Measurements from ENCODE around the gene CFAP46. TPM values are rescaled to one million over a fixed set of nuclear protein-coding genes. Genes with fewer than 3 reads are reported as not detected.
"Not testable (repeated sequence)": the region's sequence is repeated elsewhere in the genome, so short reads cannot be mapped to it uniquely, and the experiment has no call there.

The CFAP46 gene
- total and polyA plus RNA-seq, 7 experiments from 2014 or later: 0.05 TPM; not detected in 6

DNA sequence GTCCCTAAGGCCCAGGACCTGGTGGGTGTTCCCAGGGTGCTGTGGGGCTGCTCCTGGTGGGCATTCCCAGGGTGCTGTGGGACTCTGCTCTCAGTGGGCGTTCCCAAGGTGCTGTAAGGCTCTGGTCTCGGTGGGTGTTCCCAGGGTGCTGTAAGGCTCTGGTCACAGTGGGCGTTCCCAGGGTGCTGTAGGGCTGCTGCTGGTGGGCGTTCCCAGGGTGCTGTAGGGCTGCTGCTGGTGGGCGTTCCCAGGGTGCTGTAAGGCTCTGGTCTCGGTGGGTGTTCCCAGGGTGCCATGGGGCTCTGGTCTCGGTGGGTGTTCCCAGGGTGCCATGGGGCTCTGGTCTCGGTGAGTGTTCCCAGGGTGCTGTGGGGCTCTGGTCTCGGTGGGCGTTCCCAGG lies 99.1 kb downstream of the CFAP46 start:
- H3K4me1 Mint-ChIP-seq; H3K27me3 ChIP-seq (ENCODE audit: control insufficient read depth in 2 of 2, insufficient read depth in 2 of 2, low read length in 2 of 2); H3K4me1 ChIP-seq (ENCODE audit: control insufficient read depth in 2 of 2, insufficient read depth in 2 of 2, low read length in 2 of 2); POLR2A ChIA-PET; H3K36me3 ChIP-seq (ENCODE audit: control insufficient read depth in 2 of 3, insufficient read depth in 3 of 3, low read length in 3 of 3); intact Hi-C loops (cut with micrococcal nuclease); H3K4me3 Mint-ChIP-seq; H3K27ac Mint-ChIP-seq; ATAC-seq; DNase-seq; H3K4me3 ChIP-seq (ENCODE audit: low read length); CTCF ChIA-PET; H3K27ac ChIP-seq (ENCODE audit: low read depth, low read length): not testable (repeated sequence)
- H3K9me3 Mint-ChIP-seq: peaks cover 6 to 17% (median 11%) of the 10 kb centered on the region in 11 donors
- H3K36me3 Mint-ChIP-seq: peaks cover 0 to 11% (median 10%) of the 10 kb centered on the region in 5 donors
- H3K27me3 Mint-ChIP-seq: peaks cover 7 to 22% (median 15%) of the 10 kb centered on the region in 5 donors
- peaks cover 0 to 20% (median 11%) of the 10 kb centered on the region in 3 experiments for H3K9me3 ChIP-seq (ENCODE audit: control insufficient read depth in 2 of 3, low read length in 3 of 3)

DNA sequence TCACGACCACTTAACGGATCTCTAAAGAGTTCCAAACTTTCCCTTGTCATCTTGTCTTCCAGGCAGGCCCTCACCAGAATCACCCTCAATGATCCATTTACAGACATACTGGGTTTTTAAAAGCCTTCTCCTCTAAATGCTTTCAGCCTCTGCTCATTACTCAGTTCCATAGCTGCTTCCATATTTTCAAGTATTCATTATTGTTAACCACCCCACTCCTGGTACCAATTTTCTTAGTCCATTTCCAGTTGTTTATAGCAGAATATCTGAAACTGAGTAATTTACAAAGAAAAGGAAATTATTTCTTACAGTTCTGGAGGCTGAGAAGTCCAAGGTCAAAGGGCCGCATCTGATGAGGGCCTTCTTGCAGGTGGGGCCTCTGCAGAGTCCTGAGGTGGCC lies 100.0 kb downstream of the CFAP46 start:
- Histone ChIP-seq H3K9me3 (ENCODE audit: control insufficient read depth in 2 of 3, low read length in 3 of 3) (peaks cover 0 to 20% (median 11%) of the 10 kb centered on the region in 3 experiments), H3K4me3 (ENCODE audit: low read length) (no peak overlapping the region), H3K27me3 (ENCODE audit: control insufficient read depth in 2 of 2, insufficient read depth in 2 of 2, low read length in 2 of 2) (no peaks in the 10 kb centered on the region), H3K27ac (ENCODE audit: low read depth, low read length) (no peak overlapping the region), H3K4me1 (ENCODE audit: control insufficient read depth in 2 of 2, insufficient read depth in 2 of 2, low read length in 2 of 2) (no peaks in the 10 kb centered on the region), H3K36me3 (ENCODE audit: control insufficient read depth in 2 of 3, insufficient read depth in 3 of 3, low read length in 3 of 3) (no peaks in the 10 kb centered on the region)
- Mint-ChIP-seq H3K36me3 (peaks cover 0 to 11% (median 10%) of the 10 kb centered on the region in 5 donors), H3K27ac (no peak overlapping the region), H3K4me3 (no peak overlapping the region), H3K4me1 (no peaks in the 10 kb centered on the region), H3K27me3 (peaks cover 0 to 22% (median 11%) of the 10 kb centered on the region in 5 donors), H3K9me3 (peaks cover 6 to 17% (median 12%) of the 10 kb centered on the region in 11 donors)
- DNase-seq: no peak
- ChIA-PET CTCF (no interaction called here), POLR2A (no interaction called here)
- no peak for ATAC-seq
- intact Hi-C loops (cut with micrococcal nuclease): no loop called here

DNA sequence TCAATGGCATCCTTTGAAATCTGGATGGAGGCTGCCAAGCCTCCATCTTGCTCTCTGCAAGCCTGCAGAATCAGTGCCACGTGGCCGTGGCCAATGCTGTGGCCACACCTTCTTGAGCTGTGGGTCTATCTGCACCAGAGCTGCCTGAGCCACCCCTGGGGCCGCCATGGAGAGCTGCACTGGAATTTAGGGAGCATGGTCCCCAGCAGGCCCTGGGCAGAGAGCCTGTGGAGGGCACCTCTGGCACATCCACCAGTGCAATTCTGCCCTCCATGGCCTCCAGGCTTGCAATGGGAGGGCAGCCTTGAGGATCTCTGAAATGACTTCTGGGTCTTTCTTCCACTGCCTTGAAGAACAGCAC lies 100.8 kb downstream of the CFAP46 start:
- Mint-ChIP-seq H3K36me3 (peaks cover 0 to 11% (median 10%) of the 10 kb centered on the region in 5 donors), H3K27me3 (peaks cover 0 to 22% (median 11%) of the 10 kb centered on the region in 5 donors), H3K4me1 (no peaks in the 10 kb centered on the region), H3K4me3 (no peak overlapping the region), H3K9me3 (peaks cover 6 to 17% (median 13%) of the 10 kb centered on the region in 11 donors), H3K27ac (no peak overlapping the region)
- DNase-seq: no peak
- CTCF ChIA-PET: no interaction called here
- H3K27me3 ChIP-seq (ENCODE audit: control insufficient read depth in 2 of 2, insufficient read depth in 2 of 2, low read length in 2 of 2): no peaks in the 10 kb centered on the region
- POLR2A ChIA-PET: no interaction called here
- peaks cover 0 to 20% (median 11%) of the 10 kb centered on the region in 3 experiments for H3K9me3 ChIP-seq (ENCODE audit: control insufficient read depth in 2 of 3, low read length in 3 of 3)
- no peaks in the 10 kb centered on the region for H3K4me1 ChIP-seq (ENCODE audit: control insufficient read depth in 2 of 2, insufficient read depth in 2 of 2, low read length in 2 of 2)
- no peaks in the 10 kb centered on the region for H3K36me3 ChIP-seq (ENCODE audit: control insufficient read depth in 2 of 3, insufficient read depth in 3 of 3, low read length in 3 of 3)
- H3K4me3 ChIP-seq (ENCODE audit: low read length): no peak overlapping the region
- intact Hi-C loops (cut with micrococcal nuclease): no loop called here
- H3K27ac ChIP-seq (ENCODE audit: low read depth, low read length): no peak overlapping the region
- no peak for ATAC-seq

DNA sequence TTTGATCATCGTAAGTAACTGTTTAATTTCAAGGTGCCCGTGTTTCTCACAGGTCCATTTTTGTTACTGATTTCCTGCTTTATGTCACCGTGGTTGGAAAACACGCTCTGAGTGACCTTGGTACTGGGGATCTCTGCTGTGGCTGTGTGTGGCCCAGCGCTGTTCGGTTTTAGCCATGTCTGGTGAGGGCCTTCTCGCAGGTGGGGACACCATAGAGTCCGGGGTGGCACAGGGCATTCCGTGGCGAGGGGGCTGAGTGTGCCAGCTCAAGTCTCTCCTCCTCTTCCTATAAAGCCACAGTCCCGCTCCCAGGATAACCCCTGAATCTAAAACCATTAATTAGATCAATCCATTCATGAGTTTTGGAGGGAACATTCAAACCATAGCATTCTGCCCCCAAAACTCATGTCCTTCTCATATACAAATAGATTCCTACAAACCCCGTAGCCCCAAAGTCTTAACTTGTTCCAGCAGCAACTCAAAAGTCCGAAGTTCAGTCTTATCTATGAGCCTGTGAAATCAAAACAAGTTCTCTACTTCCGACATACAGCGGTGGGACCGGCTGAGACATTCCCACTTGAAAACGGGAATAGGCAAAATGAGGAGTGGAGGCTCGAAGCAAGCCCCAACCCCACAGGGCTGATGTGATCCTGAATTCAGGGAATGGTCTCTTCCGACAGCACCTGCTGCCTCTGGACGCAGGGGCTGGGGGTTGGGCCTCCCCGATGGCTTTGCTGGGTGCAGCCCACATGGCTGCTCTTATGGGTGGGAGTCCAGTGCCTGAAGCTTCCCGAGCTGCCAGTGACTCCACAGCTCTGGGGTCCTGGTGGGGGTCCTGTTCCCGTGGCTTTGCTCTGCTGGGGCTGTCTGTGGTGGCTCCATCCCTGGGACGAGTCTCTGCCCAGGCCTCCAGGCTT lies 101.4 kb downstream of the CFAP46 start:
- no peaks in the 10 kb centered on the region for H3K4me1 ChIP-seq (ENCODE audit: control insufficient read depth in 2 of 2, insufficient read depth in 2 of 2, low read length in 2 of 2)
- no peak overlapping the region for H3K4me3 ChIP-seq (ENCODE audit: low read length)
- intact Hi-C loops (cut with micrococcal nuclease): no loop called here
- Mint-ChIP-seq H3K27ac (no peak overlapping the region), H3K9me3 (peaks cover 6 to 17% (median 13%) of the 10 kb centered on the region in 11 donors), H3K27me3 (peaks cover 0 to 22% (median 11%) of the 10 kb centered on the region in 5 donors), H3K4me3 (no peak overlapping the region), H3K36me3 (peaks cover 0 to 11% (median 10%) of the 10 kb centered on the region in 5 donors), H3K4me1 (no peaks in the 10 kb centered on the region)
- ChIA-PET CTCF (no interaction called here), POLR2A (no interaction called here)
- no peaks in the 10 kb centered on the region for H3K36me3 ChIP-seq (ENCODE audit: control insufficient read depth in 2 of 3, insufficient read depth in 3 of 3, low read length in 3 of 3)
- no peak overlapping the region for H3K27ac ChIP-seq (ENCODE audit: low read depth, low read length)
- DNase-seq (no peak), ATAC-seq (no peak)
- no peaks in the 10 kb centered on the region for H3K27me3 ChIP-seq (ENCODE audit: control insufficient read depth in 2 of 2, insufficient read depth in 2 of 2, low read length in 2 of 2)
- H3K9me3 ChIP-seq (ENCODE audit: control insufficient read depth in 2 of 3, low read length in 3 of 3): peaks cover 0 to 20% (median 11%) of the 10 kb centered on the region in 3 experiments

DNA sequence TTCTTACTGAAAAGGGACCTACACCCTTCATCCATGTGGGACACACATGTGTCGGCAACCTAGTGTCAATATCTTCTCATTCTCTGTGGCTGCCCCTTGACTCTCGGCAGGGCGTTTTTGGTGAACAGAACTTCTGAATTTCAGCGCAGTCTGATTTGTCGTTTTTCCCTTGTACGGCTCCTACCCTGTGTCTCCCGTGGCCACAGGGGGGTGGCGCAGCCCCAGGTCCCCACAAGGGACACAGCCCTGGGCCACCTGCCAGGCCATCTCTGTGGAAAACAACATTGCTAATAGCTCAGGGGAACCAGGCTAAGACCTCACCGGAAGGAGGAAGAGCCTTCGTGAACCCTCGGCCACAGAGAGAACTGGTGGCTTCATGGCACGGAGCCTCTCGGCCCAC lies 103.3 kb downstream of the CFAP46 start:
- intact Hi-C loops (cut with micrococcal nuclease): loop anchor here in 1 of 2 donors (5.0 kb wide), 1 partner anchor 283 kb away; no protein-coding TSS in a partner anchor
- peaks cover 6 to 16% (median 13%) of the 10 kb centered on the region in 11 donors for H3K9me3 Mint-ChIP-seq
- DNase-seq: no peak
- H3K4me3 Mint-ChIP-seq: no peak overlapping the region
- H3K27me3 Mint-ChIP-seq: peaks cover 0 to 15% (median 11%) of the 10 kb centered on the region in 5 donors
- Histone ChIP-seq H3K27me3 (ENCODE audit: control insufficient read depth in 2 of 2, insufficient read depth in 2 of 2, low read length in 2 of 2) (no peaks in the 10 kb centered on the region), H3K4me1 (ENCODE audit: control insufficient read depth in 2 of 2, insufficient read depth in 2 of 2, low read length in 2 of 2) (no peaks in the 10 kb centered on the region), H3K27ac (ENCODE audit: low read depth, low read length) (no peak overlapping the region), H3K9me3 (ENCODE audit: control insufficient read depth in 2 of 3, low read length in 3 of 3) (peaks cover 0 to 20% (median 11%) of the 10 kb centered on the region in 3 experiments), H3K36me3 (ENCODE audit: control insufficient read depth in 2 of 3, insufficient read depth in 3 of 3, low read length in 3 of 3) (no peaks in the 10 kb centered on the region), H3K4me3 (ENCODE audit: low read length) (no peak overlapping the region)
- POLR2A ChIA-PET: no interaction called here
- CTCF ChIA-PET: interaction anchor here (0.6 kb wide), 1 partner anchor 34 kb away, joined by 3 read pairs; no protein-coding TSS in a partner anchor
- no peak for ATAC-seq
- no peaks in the 10 kb centered on the region for H3K4me1 Mint-ChIP-seq
- H3K27ac Mint-ChIP-seq: no peak overlapping the region
- peaks cover 0 to 11% (median 10%) of the 10 kb centered on the region in 5 donors for H3K36me3 Mint-ChIP-seq

DNA sequence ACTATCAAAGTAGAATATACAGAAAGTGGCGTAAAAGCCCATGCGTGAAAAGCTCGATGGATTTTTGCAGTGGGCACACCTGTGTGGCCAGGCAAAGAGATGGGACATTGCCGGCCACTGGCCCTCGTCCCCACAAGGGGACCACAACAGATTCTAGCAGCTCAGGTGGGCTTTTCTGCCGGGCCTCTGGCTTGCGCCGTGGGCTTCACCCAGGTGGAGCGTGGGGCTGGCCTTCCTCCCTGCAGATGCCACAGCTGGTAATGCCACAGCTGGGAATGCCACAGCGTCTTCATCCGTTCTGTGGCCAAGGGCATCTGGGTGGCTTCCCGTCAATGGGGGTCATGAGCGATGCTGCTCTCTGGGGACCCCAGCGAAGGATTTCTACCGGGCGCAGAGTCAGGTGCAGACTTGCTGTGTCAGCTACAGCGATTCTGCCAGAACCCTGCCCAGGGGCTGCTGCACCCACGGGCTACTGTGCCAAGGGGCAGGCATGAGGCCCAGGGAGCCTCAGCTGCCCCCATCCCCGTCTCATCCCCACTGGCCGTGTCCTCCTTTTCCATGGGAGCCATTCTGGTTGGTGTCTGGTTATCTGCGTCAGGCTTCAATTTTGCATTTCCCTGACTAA lies 103.9 kb downstream of the CFAP46 start:
- H3K36me3 ChIP-seq (ENCODE audit: control insufficient read depth in 2 of 3, insufficient read depth in 3 of 3, low read length in 3 of 3): no peaks in the 10 kb centered on the region
- H3K4me3 ChIP-seq (ENCODE audit: low read length): no peak overlapping the region
- H3K4me1 ChIP-seq (ENCODE audit: control insufficient read depth in 2 of 2, insufficient read depth in 2 of 2, low read length in 2 of 2): no peaks in the 10 kb centered on the region
- DNase-seq (no peak), ATAC-seq (no peak)
- no peak overlapping the region for H3K4me3 Mint-ChIP-seq
- peaks cover 6 to 16% (median 13%) of the 10 kb centered on the region in 11 donors for H3K9me3 Mint-ChIP-seq
- H3K27me3 ChIP-seq (ENCODE audit: control insufficient read depth in 2 of 2, insufficient read depth in 2 of 2, low read length in 2 of 2): no peaks in the 10 kb centered on the region
- H3K27ac Mint-ChIP-seq: no peak overlapping the region
- ChIA-PET CTCF (interaction anchor here (0.6 to 1.1 kb wide), 3 partner anchors 34 to 80 kb away, joined by 3 read pairs; no protein-coding TSS in a partner anchor), POLR2A (no interaction called here)
- intact Hi-C loops (cut with micrococcal nuclease): loop anchor here in 1 of 2 donors (5.0 kb wide), 1 partner anchor 284 kb away; no protein-coding TSS in a partner anchor
- peaks cover 0 to 11% (median 10%) of the 10 kb centered on the region in 5 donors for H3K36me3 Mint-ChIP-seq
- H3K4me1 Mint-ChIP-seq: no peaks in the 10 kb centered on the region
- H3K27me3 Mint-ChIP-seq: peaks cover 0 to 15% (median 11%) of the 10 kb centered on the region in 5 donors
- H3K9me3 ChIP-seq (ENCODE audit: control insufficient read depth in 2 of 3, low read length in 3 of 3): peaks cover 0 to 20% (median 11%) of the 10 kb centered on the region in 3 experiments
- no peak overlapping the region for H3K27ac ChIP-seq (ENCODE audit: low read depth, low read length)
